HL-60 (cell line): ENCODE data around the gene SIAH1.
A peak's percentile ranks its signal among the peaks of the same experiment; 100 is the strongest.

Experiments
- DNase-seq, 2 experiments: peaks; one replicate each; pipeline ENCODE4 v3.0.0-alpha.2; 2010 to 2020; ENCODE audit warnings: low read depth in 1 of 2, low spot score in 1 of 2
- H3K27ac ChIP-seq: fragments of 250-450 bp; sonication (Bioruptor Pico); replicated peaks from 2 replicates; pipeline ENCODE4 v1.5.1; 2020; ENCODE audit warnings: mild to moderate bottlenecking, moderate library complexity
- H3K27me3 ChIP-seq: fragments of 250-450 bp; sonication (Bioruptor Pico); 2 replicates; pipeline ENCODE4 v1.5.1; 2021; ENCODE audit warnings: mild to moderate bottlenecking, moderate library complexity; ENCODE audit not compliant: insufficient read depth, poor library complexity, severe bottlenecking
- H3K4me3 ChIP-seq: replicated peaks from 2 replicates; pipeline ENCODE4 v1.5.1; 2011; ENCODE audit warnings: mild to moderate bottlenecking, control low read depth, low read length; ENCODE audit not compliant: insufficient read depth
- GABPA ChIP-seq: IDR thresholded peaks from 2 replicates; pipeline ENCODE4 v1.6.1; 2012; ENCODE audit warnings: low read depth
- POLR2AphosphoS5 ChIP-seq: IDR thresholded peaks from 2 replicates; pipeline ENCODE4 v1.6.1; 2012; ENCODE audit warnings: low read depth
- SPI1 ChIP-seq: IDR thresholded peaks from 2 replicates; pipeline ENCODE4 v1.6.1; 2012; ENCODE audit warnings: low read depth, mild to moderate bottlenecking, borderline replicate concordance
- TF ChIP-seq, protein P1 (sequence below): IDR thresholded peaks from one replicate; pipeline ENCODE4 v1.5.1; 2011; ENCODE audit warnings: low read length, control low read depth, inconsistent platforms; ENCODE audit not compliant: insufficient read depth
- TF ChIP-seq, protein P2 (sequence below): IDR thresholded peaks from 2 replicates; pipeline ENCODE4 v1.6.1; 2012; ENCODE audit warnings: low read depth; ENCODE audit not compliant: insufficient replicate concordance

Gene SIAH1

DNA sequence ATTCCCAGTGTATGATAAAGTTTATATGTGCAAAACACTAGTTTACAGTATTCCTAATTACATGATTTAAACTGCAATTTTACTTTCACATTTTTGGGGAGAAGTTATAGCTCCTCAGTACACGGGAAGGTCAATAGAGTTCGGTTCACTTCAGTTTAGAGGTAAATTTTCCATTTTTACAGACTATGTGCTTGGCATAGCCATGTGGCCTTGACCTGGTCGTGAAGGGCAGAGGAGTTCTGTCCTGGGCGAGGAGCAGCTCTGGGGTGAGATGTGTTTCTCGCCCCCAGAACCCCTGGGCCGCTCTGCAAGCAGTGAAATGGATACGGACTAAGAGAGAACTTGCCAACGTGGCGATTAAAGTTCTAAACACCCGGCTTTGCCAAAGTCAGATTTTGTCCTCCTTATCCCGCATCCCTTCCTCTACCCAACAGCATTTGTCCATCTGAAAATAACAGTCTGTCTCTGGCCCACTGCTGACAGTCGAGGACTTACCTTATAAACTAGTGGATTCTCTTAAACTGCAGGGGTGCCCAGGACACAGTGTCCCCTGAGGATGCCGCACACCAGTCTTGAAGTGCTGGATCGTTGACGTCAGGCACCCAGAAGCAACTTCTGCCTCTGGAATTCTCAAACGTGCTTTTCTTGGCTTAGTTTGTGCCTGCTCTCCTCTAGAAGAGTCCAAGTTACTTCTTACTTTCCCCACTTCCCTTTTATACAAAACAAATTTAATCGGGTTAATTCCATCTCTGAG lies 1.5 kb upstream of the SIAH1 start:
- peak; percentile 54; the same call in 1 of the 2 replicates for TF ChIP-seq SPI1
- TF ChIP-seq POLR2AphosphoS5: no peak
- Histone ChIP-seq H3K27me3 (no peaks in the 10 kb centered on the region), H3K27ac (no peak overlapping the region), H3K4me3 (no peak overlapping the region)
- no peak for DNase-seq

DNA sequence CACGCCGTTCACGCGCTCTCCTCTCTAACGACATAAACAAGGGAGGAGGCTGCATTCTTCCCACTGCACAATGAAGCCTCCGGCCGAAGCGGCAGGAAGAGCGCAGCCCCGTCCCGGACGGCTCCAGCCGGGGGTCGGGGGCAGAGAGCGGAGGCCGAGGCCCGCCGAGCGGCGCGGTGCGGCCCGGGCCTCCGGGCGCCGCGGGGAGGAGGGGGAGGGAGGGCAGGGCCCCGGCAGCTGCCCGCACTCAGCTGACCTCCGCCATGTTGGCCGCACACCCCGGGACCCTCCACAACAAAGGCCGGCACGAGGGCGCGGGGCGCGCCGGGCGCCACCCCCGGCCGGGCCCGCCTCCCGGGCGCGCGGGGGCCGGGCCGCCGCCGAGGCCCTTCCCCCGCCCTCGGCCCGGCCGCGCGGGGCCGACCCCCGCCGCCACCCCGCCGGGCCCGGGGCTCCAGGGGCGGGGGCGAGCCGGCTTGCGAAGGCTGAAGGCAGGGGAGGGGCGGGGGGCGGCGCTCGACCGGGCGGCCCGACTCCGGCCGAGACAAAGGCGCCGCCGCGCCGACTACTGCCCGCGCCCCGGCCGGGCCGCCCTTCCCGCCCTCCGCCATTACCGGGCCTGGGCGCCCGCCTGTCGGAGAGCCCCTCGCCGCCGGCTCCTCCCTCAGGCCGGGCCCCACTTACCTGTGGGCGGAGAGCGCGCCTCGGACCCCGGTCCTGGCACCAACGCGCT lies 527 bp downstream of the SIAH1 start:
- no peaks in the 10 kb centered on the region for H3K27me3 ChIP-seq
- peak in 1 of 2 experiments; percentile 27 for DNase-seq
- no peak for TF ChIP-seq GABPA
- TF ChIP-seq, protein P1, sequence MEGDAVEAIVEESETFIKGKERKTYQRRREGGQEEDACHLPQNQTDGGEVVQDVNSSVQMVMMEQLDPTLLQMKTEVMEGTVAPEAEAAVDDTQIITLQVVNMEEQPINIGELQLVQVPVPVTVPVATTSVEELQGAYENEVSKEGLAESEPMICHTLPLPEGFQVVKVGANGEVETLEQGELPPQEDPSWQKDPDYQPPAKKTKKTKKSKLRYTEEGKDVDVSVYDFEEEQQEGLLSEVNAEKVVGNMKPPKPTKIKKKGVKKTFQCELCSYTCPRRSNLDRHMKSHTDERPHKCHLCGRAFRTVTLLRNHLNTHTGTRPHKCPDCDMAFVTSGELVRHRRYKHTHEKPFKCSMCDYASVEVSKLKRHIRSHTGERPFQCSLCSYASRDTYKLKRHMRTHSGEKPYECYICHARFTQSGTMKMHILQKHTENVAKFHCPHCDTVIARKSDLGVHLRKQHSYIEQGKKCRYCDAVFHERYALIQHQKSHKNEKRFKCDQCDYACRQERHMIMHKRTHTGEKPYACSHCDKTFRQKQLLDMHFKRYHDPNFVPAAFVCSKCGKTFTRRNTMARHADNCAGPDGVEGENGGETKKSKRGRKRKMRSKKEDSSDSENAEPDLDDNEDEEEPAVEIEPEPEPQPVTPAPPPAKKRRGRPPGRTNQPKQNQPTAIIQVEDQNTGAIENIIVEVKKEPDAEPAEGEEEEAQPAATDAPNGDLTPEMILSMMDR: no peak
- no peak for TF ChIP-seq POLR2AphosphoS5
- TF ChIP-seq, protein P2, sequence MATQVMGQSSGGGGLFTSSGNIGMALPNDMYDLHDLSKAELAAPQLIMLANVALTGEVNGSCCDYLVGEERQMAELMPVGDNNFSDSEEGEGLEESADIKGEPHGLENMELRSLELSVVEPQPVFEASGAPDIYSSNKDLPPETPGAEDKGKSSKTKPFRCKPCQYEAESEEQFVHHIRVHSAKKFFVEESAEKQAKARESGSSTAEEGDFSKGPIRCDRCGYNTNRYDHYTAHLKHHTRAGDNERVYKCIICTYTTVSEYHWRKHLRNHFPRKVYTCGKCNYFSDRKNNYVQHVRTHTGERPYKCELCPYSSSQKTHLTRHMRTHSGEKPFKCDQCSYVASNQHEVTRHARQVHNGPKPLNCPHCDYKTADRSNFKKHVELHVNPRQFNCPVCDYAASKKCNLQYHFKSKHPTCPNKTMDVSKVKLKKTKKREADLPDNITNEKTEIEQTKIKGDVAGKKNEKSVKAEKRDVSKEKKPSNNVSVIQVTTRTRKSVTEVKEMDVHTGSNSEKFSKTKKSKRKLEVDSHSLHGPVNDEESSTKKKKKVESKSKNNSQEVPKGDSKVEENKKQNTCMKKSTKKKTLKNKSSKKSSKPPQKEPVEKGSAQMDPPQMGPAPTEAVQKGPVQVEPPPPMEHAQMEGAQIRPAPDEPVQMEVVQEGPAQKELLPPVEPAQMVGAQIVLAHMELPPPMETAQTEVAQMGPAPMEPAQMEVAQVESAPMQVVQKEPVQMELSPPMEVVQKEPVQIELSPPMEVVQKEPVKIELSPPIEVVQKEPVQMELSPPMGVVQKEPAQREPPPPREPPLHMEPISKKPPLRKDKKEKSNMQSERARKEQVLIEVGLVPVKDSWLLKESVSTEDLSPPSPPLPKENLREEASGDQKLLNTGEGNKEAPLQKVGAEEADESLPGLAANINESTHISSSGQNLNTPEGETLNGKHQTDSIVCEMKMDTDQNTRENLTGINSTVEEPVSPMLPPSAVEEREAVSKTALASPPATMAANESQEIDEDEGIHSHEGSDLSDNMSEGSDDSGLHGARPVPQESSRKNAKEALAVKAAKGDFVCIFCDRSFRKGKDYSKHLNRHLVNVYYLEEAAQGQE: no peak
- TF ChIP-seq SPI1: no peak
- peak overlapping the region; percentile 80 for H3K27ac ChIP-seq
- H3K4me3 ChIP-seq: peak overlapping the region; percentile 73

DNA sequence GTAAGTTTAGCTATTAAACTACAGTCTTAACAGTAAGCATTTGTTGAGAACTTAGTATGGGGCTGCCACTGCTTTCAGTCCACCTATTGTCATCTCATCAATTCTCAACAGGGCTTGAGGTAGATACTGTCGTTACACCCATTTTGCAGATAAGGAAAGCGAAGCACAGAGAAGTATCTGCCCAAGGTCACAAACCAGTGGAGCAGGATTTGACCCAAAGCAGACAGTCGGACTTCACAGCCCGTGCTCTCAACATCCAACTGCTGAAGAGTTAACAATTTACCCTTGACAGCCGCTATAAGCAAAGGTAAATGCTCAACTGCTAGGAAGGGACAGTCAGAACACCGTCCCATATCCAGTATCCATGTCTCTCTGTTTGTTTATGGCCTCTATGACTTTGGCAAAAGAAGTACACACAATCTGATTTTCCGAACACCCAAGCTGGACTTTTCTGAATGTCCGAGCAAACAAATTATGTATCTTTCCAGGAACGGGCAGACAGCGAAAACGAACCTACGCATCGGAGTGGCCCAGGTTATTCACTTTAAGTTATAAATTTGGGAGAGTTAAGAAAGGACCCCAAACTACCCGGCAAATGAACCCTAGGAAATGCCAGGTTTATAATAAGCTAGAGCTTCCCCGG lies 1.2 kb downstream of the SIAH1 start:
- H3K4me3 ChIP-seq: peak overlapping the region; percentile 73
- H3K27me3 ChIP-seq: no peaks in the 10 kb centered on the region
- H3K27ac ChIP-seq: peak overlapping the region; percentile 80
- peak in 1 of 2 experiments; percentile 25 for DNase-seq
- TF ChIP-seq SPI1 (no peak), GABPA (no peak), POLR2AphosphoS5 (no peak)
- TF ChIP-seq, protein P1: no peak
- TF ChIP-seq, protein P2: no peak
